Heart left ventricle (tissue), 16 donors: ENCODE data around the gene TUBGCP5. TPM values are rescaled to one million over a fixed set of nuclear protein-coding genes. Genes with fewer than 3 reads are reported as not detected.

Source experiments
- ATAC-seq, 4 donors: fragments of 200-7000 bp; cut with Tn5 transposase; one replicate each; pipeline ENCODE4 v1.9.1; 2020 to 2022; ENCODE audit warnings: moderate library complexity in 4 of 4, mild to moderate bottlenecking in 3 of 4, moderate number of reproducible peaks in 1 of 4
- DNase-seq, 5 donors: peaks; one replicate each; pipeline ENCODE4 v3.0.0-alpha.2; 2020
- H3K27ac ChIP-seq, 12 donors: fragments of 200-600 bp; sonication (generic) in 4 of 12; one replicate each; pipeline versions ENCODE4 v1.5.0 to v1.8.0; 2016 to 2022; ENCODE audit warnings: mild to moderate bottlenecking in 2 of 12
- H3K27me3 ChIP-seq, 9 donors: fragments of 200-600 bp; sonication (generic) in 2 of 9; one replicate each; pipeline versions ENCODE4 v1.5.1 to v1.8.0; 2016 to 2022; ENCODE audit warnings: mild to moderate bottlenecking in 3 of 9
- H3K36me3 ChIP-seq, 9 donors: fragments of 200-600 bp; sonication (generic) in 2 of 9; one replicate each; pipeline versions ENCODE4 v1.5.0 to v1.8.0; 2018 to 2022; ENCODE audit warnings: mild to moderate bottlenecking in 2 of 9
- H3K4me1 ChIP-seq, 12 donors: fragments of 200-600 bp; sonication (generic) in 4 of 12; one replicate each; pipeline versions ENCODE4 v1.5.0 to v1.8.0; 2016 to 2022; ENCODE audit warnings: mild to moderate bottlenecking in 3 of 12
- H3K4me3 ChIP-seq, 12 donors: fragments of 200-600 bp; sonication (generic) in 4 of 12; one replicate each; pipeline versions ENCODE4 v1.5.0 to v1.8.0; 2017 to 2022; ENCODE audit warnings: mild to moderate bottlenecking in 9 of 12, moderate library complexity in 4 of 12
- H3K9me3 ChIP-seq, 12 donors: fragments of 200-600 bp; sonication (generic) in 4 of 12; one replicate each; pipeline versions ENCODE4 v1.5.0 to v1.8.0; 2016 to 2022; ENCODE audit warnings: mild to moderate bottlenecking in 1 of 12
- POLR2A ChIP-seq, 2 donors: fragments of 450-650 bp; IDR thresholded peaks; one replicate each; pipeline ENCODE4 v1.6.1; 2017; ENCODE audit warnings: antibody characterized with exemption in 2 of 2, mild to moderate bottlenecking in 2 of 2, moderate library complexity in 2 of 2
- WGBS, 4 donors: extraction: QIAGEN DNeasy Blood & Tissue Kit in 2 of 4; methylation state at CpG; one replicate each; pipeline versions ENCODE4 v1.1.5 to v1.1.7; 2013 to 2018; 5-methylcytosine and 5-hydroxymethylcytosine counted together
- intact Hi-C, 10 donors: fragments of 100-400 bp; cut with DNase I; formaldehyde crosslinking; loops; one replicate each; pipeline versions ENCODE4 v1.11.1 to v1.14.2; 2022
- polyA plus RNA-seq, 2 donors: library from polyadenylated mRNA; stranded (reverse); fragments of 200-250 nt; gene quantifications; one replicate each; pipeline ENCODE4 v1.2.3, GENCODE V29; 2013
- total RNA-seq, 9 donors: library from RNA; depleted of rRNA in 2 of 9; stranded (reverse); fragments of >200 nt in 2 of 9; fragmentation: NEBNext Ultra II Directional in 3 of 9; extraction: Animal tissue kit (Norgen Biotek cat#: 25700) in 3 of 9; gene quantifications; one replicate each; pipeline versions ENCODE4 v1.1.0 to v1.2.4, GENCODE V29; 2016 to 2023
- TF ChIP-seq, protein P1 (sequence below), 12 donors: fragments of 200-600 bp; sonication (generic) in 4 of 12; IDR thresholded peaks; one replicate each; pipeline versions ENCODE4 v1.5.0 to v1.8.0; 2018 to 2022; ENCODE audit warnings: antibody characterized with exemption in 12 of 12, mild to moderate bottlenecking in 5 of 12
- donor health status: ischemic (EF 13 %, LVEDD 7.1; RV severe dilation, severe dysfunction).
- donor health status: healthy with polysubstance abuse.
- donor health status: DM: no; HTN: yes; CAD: no.
- donor health status: DM: no; HTN: no; CAD: no.
- donor health status: ischemic (EF 25% LVEDD 6.9; RV normal size, moderate dysfunction).
- donor health status: ischemic (EF 25% LVEDD 5.7; RV mildly dilated, moderate dysfunction).
- donor health status: healthy.
- donor health status: DM: yes; HTN: yes; CAD: no.
- donor health status: ischemic (EF 35%, LVEDD 5.7; RV mildly dilated, moderate dysfunction).
- donor health status: nonischemic (EF 11% LVEDD 7.7; RV severe dilation, severe dysfunction).
- donor health status: DM: yes; HTN: yes; CAD: no.
- donor health status: PGD.
- donor health status: ischemic (EF 29% LVEDD 5.4; RV normal size, mild dysfunction).
- donor health status: nonischemic (EF 23%, LVEDD 6.1; RV moderate dilation, normal function).

Gene TUBGCP5
- total and polyA plus RNA-seq, 11 donors, result 4.7 to 14.7 (median 13.0) TPM

DNA sequence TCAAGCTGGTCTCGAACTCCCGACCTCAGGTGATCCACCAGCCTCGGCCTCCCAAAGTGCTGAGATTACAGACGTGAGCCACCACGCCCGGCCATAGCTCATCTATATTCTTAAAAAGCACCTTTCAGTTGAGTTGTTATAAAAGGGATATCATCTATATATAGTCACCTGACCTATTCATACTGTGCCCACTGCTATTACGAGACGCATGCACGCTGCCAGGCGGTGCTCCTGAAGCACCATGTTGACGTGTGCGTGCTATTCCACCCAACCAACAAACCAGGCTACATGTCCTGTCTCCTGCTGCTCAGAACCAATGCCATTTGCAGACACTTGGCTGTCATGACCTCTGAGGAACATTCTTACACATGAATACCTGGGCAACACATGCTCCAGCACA lies 76.8 kb downstream of the TUBGCP5 start:
- intact Hi-C loops, result no loop called here
- no peak for TF ChIP-seq POLR2A (IDR thresholded peaks at IDR 0.05)
- TF ChIP-seq, protein P1, sequence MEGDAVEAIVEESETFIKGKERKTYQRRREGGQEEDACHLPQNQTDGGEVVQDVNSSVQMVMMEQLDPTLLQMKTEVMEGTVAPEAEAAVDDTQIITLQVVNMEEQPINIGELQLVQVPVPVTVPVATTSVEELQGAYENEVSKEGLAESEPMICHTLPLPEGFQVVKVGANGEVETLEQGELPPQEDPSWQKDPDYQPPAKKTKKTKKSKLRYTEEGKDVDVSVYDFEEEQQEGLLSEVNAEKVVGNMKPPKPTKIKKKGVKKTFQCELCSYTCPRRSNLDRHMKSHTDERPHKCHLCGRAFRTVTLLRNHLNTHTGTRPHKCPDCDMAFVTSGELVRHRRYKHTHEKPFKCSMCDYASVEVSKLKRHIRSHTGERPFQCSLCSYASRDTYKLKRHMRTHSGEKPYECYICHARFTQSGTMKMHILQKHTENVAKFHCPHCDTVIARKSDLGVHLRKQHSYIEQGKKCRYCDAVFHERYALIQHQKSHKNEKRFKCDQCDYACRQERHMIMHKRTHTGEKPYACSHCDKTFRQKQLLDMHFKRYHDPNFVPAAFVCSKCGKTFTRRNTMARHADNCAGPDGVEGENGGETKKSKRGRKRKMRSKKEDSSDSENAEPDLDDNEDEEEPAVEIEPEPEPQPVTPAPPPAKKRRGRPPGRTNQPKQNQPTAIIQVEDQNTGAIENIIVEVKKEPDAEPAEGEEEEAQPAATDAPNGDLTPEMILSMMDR (IDR thresholded peaks at IDR 0.05), result no peak
- H3K27ac ChIP-seq, result peak overlapping the region in 8 of 12 donors; percentile 24 to 83 (median 67)
- WGBS, 4 donors, result 93 to 94% (median 93%) methylated on average over 11 to 12 of the region's 12 CpGs
- peak in 1 of 5 donors; percentile 17 for DNase-seq
- H3K4me1 ChIP-seq, result peaks cover 19 to 82% (median 66%) of the 10 kb centered on the region in 12 donors
- peaks cover 0 to 3% (median 0%) of the 10 kb centered on the region in 9 donors for H3K36me3 ChIP-seq
- H3K27me3 ChIP-seq, result no peaks in the 10 kb centered on the region
- H3K4me3 ChIP-seq, result no peak overlapping the region
- ATAC-seq, result no peak
- H3K9me3 ChIP-seq, result no peaks in the 10 kb centered on the region

DNA sequence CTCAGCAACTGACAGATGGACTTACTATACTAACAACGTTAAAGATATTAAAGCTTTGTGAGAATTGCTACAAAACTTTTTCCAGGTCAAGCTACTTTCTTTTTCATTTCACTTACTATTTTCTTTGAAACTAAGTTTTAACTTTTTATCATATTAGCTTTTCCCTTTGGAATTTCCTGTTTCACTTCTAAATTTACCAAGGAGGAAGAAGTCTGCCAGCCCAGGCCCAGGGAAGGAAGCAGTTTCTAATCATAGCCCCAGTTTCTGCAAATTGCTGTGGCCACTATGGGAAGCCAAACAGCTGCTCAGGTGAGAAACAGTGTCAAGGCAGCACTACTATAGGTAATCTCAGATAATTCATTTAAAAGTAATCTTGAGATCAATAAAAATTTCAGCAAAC lies 77.6 kb downstream of the TUBGCP5 start:
- H3K4me3 ChIP-seq, result peak overlapping the region in 7 of 12 donors; percentile 2 to 29 (median 20)
- intact Hi-C loops, result loop anchor here in 2 of 10 donors (2.0 kb wide), 1 partner anchor 17 kb away; no protein-coding TSS in a partner anchor
- H3K36me3 ChIP-seq, result peaks cover 0 to 3% (median 0%) of the 10 kb centered on the region in 9 donors
- 26 to 40% (median 30%) methylated on average over 1 of the region's 1 CpG for WGBS, 4 donors
- H3K27ac ChIP-seq, result peak overlapping the region; percentile 10 to 84 (median 64)
- no peaks in the 10 kb centered on the region for H3K9me3 ChIP-seq
- DNase-seq (peak in 1 of 5 donors; percentile 22), ATAC-seq (peak in 1 of 4 donors; percentile 19)
- peaks cover 19 to 84% (median 70%) of the 10 kb centered on the region in 12 donors for H3K4me1 ChIP-seq
- no peaks in the 10 kb centered on the region for H3K27me3 ChIP-seq
- TF ChIP-seq POLR2A (IDR thresholded peaks at IDR 0.05), result no peak
- TF ChIP-seq, protein P1 (IDR thresholded peaks at IDR 0.05), result no peak

DNA sequence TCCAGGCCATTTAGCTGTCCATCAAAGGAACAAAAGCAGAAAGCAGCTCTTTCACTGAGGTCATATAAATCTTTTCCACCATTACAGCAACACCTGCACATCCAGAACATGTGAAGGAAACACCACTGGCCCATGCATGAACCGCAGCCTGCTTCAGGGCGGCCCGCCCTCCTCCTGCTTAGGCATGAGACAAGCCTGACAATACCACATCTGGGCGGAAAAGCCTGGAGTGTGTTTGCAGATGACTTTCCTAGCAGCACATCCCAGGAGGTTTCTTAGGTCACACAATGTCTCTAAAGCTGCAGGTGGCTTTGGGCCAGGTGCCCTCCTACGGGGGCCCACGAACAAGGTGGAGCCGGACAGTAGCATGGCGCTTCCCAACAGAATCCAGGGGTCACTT lies 78.8 kb downstream of the TUBGCP5 start:
- no peaks in the 10 kb centered on the region for H3K36me3 ChIP-seq
- H3K4me3 ChIP-seq, result no peak overlapping the region
- H3K27me3 ChIP-seq, result no peaks in the 10 kb centered on the region
- no peaks in the 10 kb centered on the region for H3K9me3 ChIP-seq
- intact Hi-C loops, result loop anchor here in 2 of 10 donors (2.0 kb wide), 1 partner anchor 18 kb away; no protein-coding TSS in a partner anchor
- ATAC-seq, result no peak
- DNase-seq, result peak in 1 of 5 donors; percentile 29
- 59 to 73% (median 66%) methylated on average over 8 of the region's 8 CpGs for WGBS, 4 donors
- peaks cover 30 to 95% (median 80%) of the 10 kb centered on the region in 12 donors for H3K4me1 ChIP-seq
- TF ChIP-seq POLR2A (IDR thresholded peaks at IDR 0.05), result no peak
- TF ChIP-seq, protein P1 (IDR thresholded peaks at IDR 0.05), result no peak
- H3K27ac ChIP-seq, result peak overlapping the region in 11 of 12 donors; percentile 50 to 84 (median 64)

DNA sequence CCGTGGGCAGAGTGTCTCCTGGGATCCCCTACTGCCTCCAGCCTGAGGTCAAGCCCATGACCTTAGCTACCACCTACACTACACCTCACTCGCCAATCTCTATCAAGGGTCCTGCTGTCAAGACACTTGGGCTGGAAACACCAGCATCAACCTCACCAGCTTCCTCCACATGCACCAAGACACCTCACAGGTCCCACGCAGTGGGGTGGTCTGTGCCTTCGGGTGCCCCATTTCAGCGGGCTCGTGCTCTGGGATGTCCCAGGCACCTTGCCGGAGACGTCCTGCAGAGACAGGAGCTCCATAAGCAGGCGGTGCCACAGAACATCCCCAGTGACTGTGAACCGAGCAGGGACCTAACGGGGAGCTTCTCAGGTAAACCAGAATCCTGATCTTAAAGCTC lies 79.2 kb downstream of the TUBGCP5 start:
- H3K9me3 ChIP-seq, result no peaks in the 10 kb centered on the region
- no peaks in the 10 kb centered on the region for H3K27me3 ChIP-seq
- WGBS, 4 donors, result 82 to 94% (median 86%) methylated on average over 11 of the region's 11 CpGs
- TF ChIP-seq POLR2A (IDR thresholded peaks at IDR 0.05), result no peak
- TF ChIP-seq, protein P1 (IDR thresholded peaks at IDR 0.05), result no peak
- peak overlapping the region in 10 of 12 donors; percentile 35 to 84 (median 64) for H3K27ac ChIP-seq
- no peak overlapping the region for H3K4me3 ChIP-seq
- intact Hi-C loops, result loop anchor here in 2 of 10 donors (2.0 kb wide), 1 partner anchor 19 kb away; no protein-coding TSS in a partner anchor
- no peaks in the 10 kb centered on the region for H3K36me3 ChIP-seq
- DNase-seq, result peak in 1 of 5 donors; percentile 42
- peaks cover 32 to 96% (median 84%) of the 10 kb centered on the region in 12 donors for H3K4me1 ChIP-seq
- no peak for ATAC-seq
